GM19043 (cell line): ENCODE measurements around the gene CSNK1D.
"Not testable (repeated sequence)": the region's sequence is repeated elsewhere in the genome, so short reads cannot be mapped to it uniquely, and the experiment has no call there.

Experiments
- ATAC-seq: cut with Tn5 transposase; IDR thresholded peaks from one replicate; pipeline ENCODE4 v1.9.1; 2021; ENCODE audit warnings: low read depth; ENCODE audit not compliant: unreplicated experiment

Gene CSNK1D

GRCh38 chr17:82254096-82254495 is 19.4 kb downstream of the CSNK1D start:
- not testable (repeated sequence) for ATAC-seq

GRCh38 chr17:82253179-82253544 is 20.3 kb downstream of the CSNK1D start:
- no peak for ATAC-seq

- ATAC-seq: no peak
Observed at GRCh38 chr17:82252511-82253178, 20.9 kb downstream of the CSNK1D start.

GRCh38 chr17:82250868-82251500 is 22.5 kb downstream of the CSNK1D start:
- no peak for ATAC-seq

- ATAC-seq: no peak
Observed at GRCh38 chr17:82249896-82250581, 23.5 kb downstream of the CSNK1D start.

GRCh38 chr17:82248815-82249674 is 24.5 kb downstream of the CSNK1D start:
- ATAC-seq: no peak

GRCh38 chr17:82247856-82248671 is 25.4 kb downstream of the CSNK1D start:
- ATAC-seq: no peak

GRCh38 chr17:82247182-82247823 is 26.2 kb downstream of the CSNK1D start:
- no peak for ATAC-seq

- ATAC-seq: no peak
Observed at GRCh38 chr17:82246365-82247181, 26.9 kb downstream of the CSNK1D start.

GRCh38 chr17:82246040-82246364 is 27.5 kb downstream of the CSNK1D start:
- no peak for ATAC-seq

- ATAC-seq: no peak
Observed at GRCh38 chr17:82245134-82246039, 28.1 kb downstream of the CSNK1D start.

GRCh38 chr17:82244413-82245133 is 28.9 kb downstream of the CSNK1D start:
- ATAC-seq: no peak

GRCh38 chr17:82243648-82244412 is 29.7 kb downstream of the CSNK1D start:
- no peak for ATAC-seq

GRCh38 chr17:82242977-82243647 is 30.4 kb downstream of the CSNK1D start:
- ATAC-seq: no peak

- ATAC-seq: no peak
Observed at GRCh38 chr17:82242698-82242976, 30.9 kb downstream of the CSNK1D start.
